HG03460 (cell line): Measurements from ENCODE around the gene MTCL1.

Experiments used
- ATAC-seq: cut with Tn5 transposase; IDR thresholded peaks from one replicate; pipeline ENCODE4 v1.9.1; 2021; ENCODE audit not compliant: unreplicated experiment

Gene MTCL1

GRCh38 chr18:8709248-8710059, 4.1 kb downstream of the MTCL1 start:
- ATAC-seq, result no peak

- no peak for ATAC-seq
These were observed 6.4 kb downstream of the MTCL1 start for GRCh38 chr18:8711736-8712135.

DNA sequence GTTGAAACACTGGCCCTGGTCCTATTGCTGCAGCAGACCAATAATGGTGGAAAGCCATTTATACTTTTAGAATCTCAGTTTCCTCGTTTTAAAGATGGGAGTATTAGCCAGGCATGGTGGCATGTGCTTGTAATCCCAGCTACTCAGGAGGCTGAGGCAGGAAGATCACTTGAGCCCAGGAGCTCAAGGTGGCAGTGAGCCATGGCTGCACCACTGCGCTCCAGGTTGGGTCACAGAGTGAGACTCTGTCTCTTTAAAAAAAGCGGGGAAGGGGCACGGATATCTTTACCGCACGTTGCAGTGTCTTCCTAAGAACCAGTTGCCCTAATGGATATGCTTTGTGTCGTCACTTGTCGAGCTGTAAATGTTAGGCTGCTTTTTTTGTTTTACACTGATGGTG, 8.3 kb downstream of the MTCL1 start:
- no peak for ATAC-seq

- ATAC-seq, result no peak
These were observed 10.2 kb downstream of the MTCL1 start for GRCh38 chr18:8715599-8715998.

GRCh38 chr18:8717011-8717770, 11.8 kb downstream of the MTCL1 start:
- ATAC-seq, result no peak

DNA sequence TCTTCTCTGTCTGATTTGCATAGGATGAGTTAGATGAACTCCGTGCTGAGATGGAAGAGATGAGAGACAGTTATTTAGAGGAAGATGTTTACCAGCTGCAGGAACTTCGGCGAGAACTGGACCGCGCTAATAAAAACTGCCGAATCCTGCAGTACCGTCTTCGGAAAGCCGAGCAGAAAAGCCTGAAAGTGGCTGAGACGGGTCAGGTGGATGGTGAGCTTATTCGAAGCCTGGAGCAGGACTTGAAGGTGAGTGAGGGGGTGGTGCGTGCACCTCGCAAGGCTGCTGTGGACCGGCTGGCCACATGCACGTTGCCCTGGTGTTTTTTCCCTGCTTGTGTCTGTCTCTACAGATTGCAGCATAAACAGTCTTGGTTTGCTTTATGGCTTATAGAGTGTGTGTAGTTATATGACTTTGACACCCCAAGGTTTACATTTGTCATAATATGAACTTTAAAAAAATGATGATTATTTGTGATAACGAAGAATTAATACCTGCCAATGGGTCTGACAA, 13.1 kb downstream of the MTCL1 start:
- no peak for ATAC-seq

- ATAC-seq, result no peak
These were observed 13.8 kb downstream of the MTCL1 start for GRCh38 chr18:8719192-8719591.

- no peak for ATAC-seq
These were observed 14.8 kb downstream of the MTCL1 start for GRCh38 chr18:8720141-8720540.

- ATAC-seq, result no peak
These were observed 15.8 kb downstream of the MTCL1 start for GRCh38 chr18:8721094-8721669.

GRCh38 chr18:8721716-8722115, 16.4 kb downstream of the MTCL1 start:
- no peak for ATAC-seq

GRCh38 chr18:8722946-8723820, 17.8 kb downstream of the MTCL1 start:
- no peak for ATAC-seq

DNA sequence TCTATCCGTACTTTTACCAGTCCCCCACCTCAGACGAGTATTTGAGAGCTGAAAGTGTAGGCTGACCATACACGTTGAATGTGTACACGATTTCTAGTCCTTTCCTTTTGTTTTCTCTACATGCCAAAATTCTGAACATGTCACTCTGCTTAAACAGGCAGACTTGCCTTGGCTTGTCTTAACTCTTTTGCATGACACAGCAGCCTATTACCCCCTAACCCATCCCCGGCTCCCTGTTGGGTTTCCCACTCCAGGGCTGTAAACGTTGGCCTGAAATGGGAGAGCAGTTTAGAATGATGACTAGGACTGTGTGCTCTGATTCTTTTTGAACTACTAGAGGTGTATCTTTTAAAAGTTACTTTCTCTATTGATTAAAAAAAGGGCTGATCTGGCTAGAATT, 19.1 kb downstream of the MTCL1 start:
- ATAC-seq, result no peak

GRCh38 chr18:8726281-8726680, 20.9 kb downstream of the MTCL1 start:
- ATAC-seq, result no peak

DNA sequence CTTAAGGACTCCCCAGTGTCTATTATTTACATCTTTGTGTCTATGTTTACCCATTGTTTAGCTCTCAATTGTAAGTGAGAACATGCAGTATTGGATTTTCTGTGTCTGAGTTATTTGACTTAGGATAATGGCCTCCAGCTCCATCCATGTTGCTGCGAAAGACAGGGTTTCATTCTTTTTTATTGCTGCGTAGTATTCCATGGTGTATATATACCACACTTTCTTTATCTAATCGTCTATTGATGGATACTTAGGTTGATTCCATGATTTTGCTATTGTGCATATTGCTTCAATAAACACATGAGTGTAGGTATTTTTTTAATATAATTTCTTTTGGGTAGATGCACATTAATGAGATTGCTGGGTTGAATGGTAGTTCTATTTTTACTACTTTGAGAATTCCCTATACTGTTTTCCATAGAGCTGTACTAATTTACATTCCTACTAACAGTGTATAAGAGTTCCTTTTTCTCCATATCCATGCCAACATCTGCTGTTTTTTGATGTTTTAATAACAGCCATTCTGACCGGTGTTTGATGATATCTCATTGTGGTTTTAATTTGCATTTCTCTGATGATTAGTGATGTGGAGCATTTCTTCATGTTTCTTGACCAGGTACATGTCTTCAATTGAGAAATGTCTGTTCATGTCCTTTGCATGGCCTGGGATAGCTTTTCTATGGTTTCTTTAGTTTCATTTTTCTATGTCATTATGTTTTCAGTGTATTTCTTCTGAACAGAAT, 21.8 kb downstream of the MTCL1 start:
- no peak for ATAC-seq

DNA sequence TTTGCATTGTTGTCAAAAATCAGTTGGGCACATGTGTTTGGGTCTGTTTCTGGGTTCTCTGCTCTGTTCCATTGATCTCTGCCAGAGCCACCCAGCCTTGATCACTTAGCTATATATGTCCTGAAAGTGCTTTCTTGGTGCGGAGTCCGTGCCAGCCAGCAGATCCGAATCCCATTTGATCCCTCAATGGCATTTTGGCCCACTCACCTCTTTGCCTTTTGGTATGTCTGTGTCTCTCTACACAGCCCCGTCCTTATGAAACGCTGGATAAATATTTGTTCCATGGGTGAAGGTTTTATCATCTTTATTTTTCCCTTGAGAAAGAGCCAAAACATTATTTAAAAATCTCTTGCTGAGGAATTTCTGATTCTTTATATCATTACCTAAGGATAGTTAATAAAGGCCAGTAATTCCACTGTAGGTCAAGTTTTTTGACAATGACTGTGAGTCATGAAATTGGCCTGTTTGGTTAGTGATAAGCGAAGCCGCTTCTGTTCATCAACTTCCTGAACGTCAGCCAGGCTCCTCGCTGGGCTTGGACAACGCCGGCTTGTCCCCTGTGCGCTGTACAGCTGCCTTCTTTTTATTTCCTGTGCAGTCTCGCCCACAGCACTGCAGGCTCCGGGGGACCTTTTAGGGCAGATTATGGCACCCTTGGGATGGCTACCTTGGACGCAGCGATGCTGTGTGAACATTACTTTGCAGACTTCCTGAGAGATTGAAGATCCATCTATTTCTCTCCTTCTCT, 24.9 kb downstream of the MTCL1 start:
- ATAC-seq, result no peak

DNA sequence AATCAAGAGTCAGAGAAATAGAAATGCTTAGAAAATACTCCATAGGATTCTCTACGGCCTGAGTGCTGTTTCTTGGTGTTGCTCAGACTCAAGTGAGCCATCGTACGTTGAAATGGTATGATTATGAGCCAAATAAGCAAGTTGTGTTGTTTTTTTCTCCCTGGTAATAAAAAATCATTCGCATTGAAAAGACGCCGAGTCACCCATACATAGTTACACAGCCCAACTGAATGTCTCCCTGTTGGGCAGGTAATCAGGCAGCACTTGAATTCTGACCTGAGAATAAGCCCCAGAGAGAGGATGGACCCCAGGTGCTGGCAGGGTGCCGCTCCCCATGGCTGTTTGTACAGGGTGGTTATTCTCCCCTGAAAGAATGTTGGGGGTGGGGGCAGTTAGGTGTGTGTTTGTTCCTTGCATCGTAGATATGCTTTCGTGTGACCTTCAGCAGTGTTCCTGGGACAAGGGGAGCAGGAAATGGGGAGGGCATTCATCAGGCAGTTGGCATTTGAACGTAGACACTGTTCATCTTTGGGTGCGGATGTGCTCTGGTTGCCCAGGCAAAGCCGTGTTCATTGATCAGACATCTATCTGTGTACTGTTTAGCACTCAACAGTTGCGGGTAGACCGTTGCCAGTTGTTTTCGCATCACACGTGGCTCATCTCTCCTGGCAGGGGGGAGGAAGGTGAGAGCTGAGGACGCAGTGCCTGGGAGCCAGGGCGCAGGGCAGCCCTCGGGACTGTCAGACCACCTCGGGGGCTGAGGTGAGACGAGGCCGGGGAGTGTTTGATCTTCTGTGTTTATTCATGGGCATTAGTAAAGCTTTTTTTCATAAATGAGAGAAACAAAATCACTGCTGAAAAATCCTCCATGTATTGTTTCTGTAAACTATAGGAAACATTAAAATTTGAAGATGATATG, 27.3 kb downstream of the MTCL1 start:
- ATAC-seq, result no peak

- ATAC-seq, result no peak
These were observed 29.1 kb downstream of the MTCL1 start for GRCh38 chr18:8734496-8734895.

GRCh38 chr18:8735274-8735673, 29.9 kb downstream of the MTCL1 start:
- no peak for ATAC-seq
